Effector memory CD8-positive, alpha-beta T cell (primary cell): ENCODE data around the gene AASDHPPT.
"Not testable (repeated sequence)": the region's sequence is repeated elsewhere in the genome, so short reads cannot be mapped to it uniquely, and the experiment has no call there.

Experiments used
- ATAC-seq: fragments of 150-1000 bp; cut with Tn5 transposase; replicated peaks from 2 replicates; pipeline ENCODE4 v1.10.0; 2021; ENCODE audit warnings: mild to moderate bottlenecking, moderate library complexity
- DNase-seq, 3 experiments: peaks; one replicate each; pipeline ENCODE4 v3.0.0; 2021
- H3K27ac Mint-ChIP-seq, 2 donors: one replicate each; pipeline ENCODE4 v1.8.0; 2022; ENCODE audit warnings: mild to moderate bottlenecking in 2 of 2, mixed read lengths in 2 of 2, moderate library complexity in 2 of 2
- H3K27me3 Mint-ChIP-seq, 2 donors: one replicate each; pipeline ENCODE4 v1.8.0; 2022; ENCODE audit warnings: mixed read lengths in 2 of 2
- H3K36me3 Mint-ChIP-seq: one replicate; pipeline ENCODE4 v1.8.0; 2022; ENCODE audit warnings: mild to moderate bottlenecking, moderate library complexity, mixed read lengths; ENCODE audit not compliant: insufficient read depth
- H3K4me1 Mint-ChIP-seq, 2 donors: one replicate each; pipeline ENCODE4 v1.8.0; 2022; ENCODE audit warnings: low read depth in 2 of 2, mixed read lengths in 2 of 2
- H3K4me3 Mint-ChIP-seq, 2 donors: one replicate each; pipeline ENCODE4 v1.8.0; 2022; ENCODE audit warnings: mild to moderate bottlenecking in 2 of 2, mixed read lengths in 2 of 2, moderate library complexity in 2 of 2
- H3K9me3 Mint-ChIP-seq, 2 donors: one replicate each; pipeline ENCODE4 v1.8.0; 2022; ENCODE audit warnings: mixed read lengths in 2 of 2
- total RNA-seq, 9 experiments: gene quantifications; one replicate each; lab custom pipeline; 2026; lab: John Stamatoyannopoulos, UW

The AASDHPPT gene
- 15.5 to 85.5 (median 60.8) reads per million in 9 experiments for total RNA-seq

GRCh38 chr11:106077609-106078455 lies at the start of gene AASDHPPT:
TSS of gene AASDHPPT (plus strand) at chr11:106077662. CDS start at chr11:106077711, 49 bp downstream.
- Mint-ChIP-seq H3K9me3 (no peaks in the 10 kb centered on the region), H3K4me1 (peaks cover 35 to 61% of the 10 kb centered on the region in 2 donors), H3K27me3 (no peaks in the 10 kb centered on the region), H3K36me3 (peaks cover 25% of the 10 kb centered on the region), H3K4me3 (peak within 1 kb of the TSS; percentile 94), H3K27ac (peak within 1 kb of the TSS; percentile 96)
- no peak for DNase-seq
- ATAC-seq, result peak; percentile 20

- Mint-ChIP-seq H3K36me3 (no peaks in the 10 kb centered on the region), H3K9me3 (no peaks in the 10 kb centered on the region), H3K4me3 (no peak overlapping the region), H3K27ac (no peak overlapping the region), H3K27me3 (peaks cover 36 to 50% of the 10 kb centered on the region in 2 donors), H3K4me1 (no peaks in the 10 kb centered on the region)
- ATAC-seq (no peak), DNase-seq (no peak)
These were observed 46.9 kb upstream of the AASDHPPT start for GRCh38 chr11:106030609-106031008.

GRCh38 chr11:106031202-106031810 lies 46.2 kb upstream of the AASDHPPT start:
- peaks cover 41 to 56% of the 10 kb centered on the region in 2 donors for H3K27me3 Mint-ChIP-seq
- ATAC-seq, result no peak

GRCh38 chr11:106031936-106032335 lies 45.5 kb upstream of the AASDHPPT start:
- ATAC-seq (no peak), DNase-seq (no peak)
- peaks cover 41 to 56% of the 10 kb centered on the region in 2 donors for H3K27me3 Mint-ChIP-seq
- no peak overlapping the region for H3K27ac Mint-ChIP-seq
- H3K36me3 Mint-ChIP-seq, result no peaks in the 10 kb centered on the region
- no peaks in the 10 kb centered on the region for H3K9me3 Mint-ChIP-seq
- H3K4me1 Mint-ChIP-seq, result no peaks in the 10 kb centered on the region
- H3K4me3 Mint-ChIP-seq, result no peak overlapping the region

More at GRCh38 chr11:106031202-106031810, 46.2 kb upstream of the AASDHPPT start:
- Mint-ChIP-seq H3K4me1 (no peaks in the 10 kb centered on the region), H3K36me3 (no peaks in the 10 kb centered on the region), H3K27ac (no peak overlapping the region), H3K4me3 (no peak overlapping the region), H3K9me3 (no peaks in the 10 kb centered on the region)
- DNase-seq, result no peak

GRCh38 chr11:106032861-106033260 lies 44.6 kb upstream of the AASDHPPT start:
- Mint-ChIP-seq H3K27ac (no peak overlapping the region), H3K36me3 (no peaks in the 10 kb centered on the region), H3K4me3 (no peak overlapping the region), H3K27me3 (peaks cover 46 to 54% of the 10 kb centered on the region in 2 donors), H3K4me1 (no peaks in the 10 kb centered on the region), H3K9me3 (no peaks in the 10 kb centered on the region)
- ATAC-seq (no peak), DNase-seq (no peak)

- H3K36me3 Mint-ChIP-seq, result no peaks in the 10 kb centered on the region
- H3K9me3 Mint-ChIP-seq, result no peaks in the 10 kb centered on the region
- DNase-seq, result no peak
- H3K27me3 Mint-ChIP-seq, result peaks cover 14 to 30% of the 10 kb centered on the region in 2 donors
- no peak overlapping the region for H3K27ac Mint-ChIP-seq
- ATAC-seq, result no peak
- H3K4me1 Mint-ChIP-seq, result no peaks in the 10 kb centered on the region
- no peak overlapping the region for H3K4me3 Mint-ChIP-seq
These were observed 33.9 kb upstream of the AASDHPPT start for GRCh38 chr11:106043540-106043939.

GRCh38 chr11:106047631-106048030 lies 29.8 kb upstream of the AASDHPPT start:
- H3K27ac Mint-ChIP-seq, result no peak overlapping the region
- no peak for DNase-seq
- no peaks in the 10 kb centered on the region for H3K4me1 Mint-ChIP-seq
- no peak overlapping the region for H3K4me3 Mint-ChIP-seq
- no peaks in the 10 kb centered on the region for H3K9me3 Mint-ChIP-seq
- ATAC-seq, result no peak
- H3K27me3 Mint-ChIP-seq, result peaks cover 7 to 13% of the 10 kb centered on the region in 2 donors
- H3K36me3 Mint-ChIP-seq, result no peaks in the 10 kb centered on the region

- ATAC-seq, result no peak
- H3K4me3 Mint-ChIP-seq, result no peak overlapping the region
- H3K9me3 Mint-ChIP-seq, result no peaks in the 10 kb centered on the region
- no peak for DNase-seq
- no peak overlapping the region for H3K27ac Mint-ChIP-seq
- H3K36me3 Mint-ChIP-seq, result no peaks in the 10 kb centered on the region
- H3K27me3 Mint-ChIP-seq, result no peaks in the 10 kb centered on the region
- no peaks in the 10 kb centered on the region for H3K4me1 Mint-ChIP-seq
These were observed 27.6 kb upstream of the AASDHPPT start for GRCh38 chr11:106049727-106050476.

GRCh38 chr11:106051103-106051502 lies 26.4 kb upstream of the AASDHPPT start:
- Mint-ChIP-seq H3K27ac (no peak overlapping the region), H3K36me3 (no peaks in the 10 kb centered on the region), H3K27me3 (no peaks in the 10 kb centered on the region), H3K4me3 (no peak overlapping the region), H3K4me1 (no peaks in the 10 kb centered on the region), H3K9me3 (no peaks in the 10 kb centered on the region)
- DNase-seq (no peak), ATAC-seq (no peak)

GRCh38 chr11:106058377-106058776 lies 19.1 kb upstream of the AASDHPPT start:
- DNase-seq, ATAC-seq, H3K27ac Mint-ChIP-seq, H3K27me3 Mint-ChIP-seq, H3K4me3 Mint-ChIP-seq, H3K9me3 Mint-ChIP-seq, H3K36me3 Mint-ChIP-seq: not testable (repeated sequence)
- peaks cover 9 to 14% of the 10 kb centered on the region in 2 donors for H3K4me1 Mint-ChIP-seq

GRCh38 chr11:106059617-106060016 lies 17.8 kb upstream of the AASDHPPT start:
- H3K9me3 Mint-ChIP-seq, result no peaks in the 10 kb centered on the region
- peaks cover 4% of the 10 kb centered on the region for H3K36me3 Mint-ChIP-seq
- H3K4me1 Mint-ChIP-seq, result peaks cover 9 to 14% of the 10 kb centered on the region in 2 donors
- H3K4me3 Mint-ChIP-seq, result no peak overlapping the region
- ATAC-seq (no peak), DNase-seq (no peak)
- no peak overlapping the region for H3K27ac Mint-ChIP-seq
- no peaks in the 10 kb centered on the region for H3K27me3 Mint-ChIP-seq

GRCh38 chr11:106061249-106061784 lies 16.1 kb upstream of the AASDHPPT start:
- Mint-ChIP-seq H3K4me1 (peaks cover 9 to 14% of the 10 kb centered on the region in 2 donors), H3K36me3 (peaks cover 7% of the 10 kb centered on the region), H3K9me3 (no peaks in the 10 kb centered on the region), H3K27ac (peak overlapping the region in 1 of 2 donors; percentile 66), H3K4me3 (no peak overlapping the region), H3K27me3 (no peaks in the 10 kb centered on the region)
- no peak for DNase-seq
- ATAC-seq, result no peak
